Choroid plexus epithelial cell (primary cell): Measurements from ENCODE around the gene OCA2.

Experiments
- DNase-seq: peaks from one replicate; pipeline ENCODE4 v3.0.0-alpha.2; 2010; ENCODE audit warnings: low read depth
- H3K4me3 ChIP-seq: 2 replicates; pipeline ENCODE4 v1.5.1; 2011; ENCODE audit warnings: low read depth, mild to moderate bottlenecking, control low read depth, low read length, moderate library complexity
- CTCF ChIP-seq: conservative IDR thresholded peaks from 2 replicates; pipeline ENCODE4 v1.5.1; 2011; ENCODE audit warnings: low read depth, mild to moderate bottlenecking, control low read depth, inconsistent platforms, low read length, moderate library complexity

Gene OCA2

GRCh38 chr15:27798807-27799206 is 300.3 kb downstream of the OCA2 start:
- TF ChIP-seq CTCF, result no peak

GRCh38 chr15:27797765-27798164 is 301.4 kb downstream of the OCA2 start:
- H3K4me3 ChIP-seq, result no peak overlapping the region
- no peak for DNase-seq
- no peak for TF ChIP-seq CTCF

More at GRCh38 chr15:27798807-27799206, 300.3 kb downstream of the OCA2 start:
- no peak overlapping the region for H3K4me3 ChIP-seq
- no peak for DNase-seq

GRCh38 chr15:27796405-27797320 is 302.5 kb downstream of the OCA2 start:
- H3K4me3 ChIP-seq, result no peak overlapping the region
- TF ChIP-seq CTCF, result no peak
- no peak for DNase-seq

GRCh38 chr15:27792756-27793264 is 306.3 kb downstream of the OCA2 start:
- TF ChIP-seq CTCF, result no peak
- DNase-seq, result no peak

DNA sequence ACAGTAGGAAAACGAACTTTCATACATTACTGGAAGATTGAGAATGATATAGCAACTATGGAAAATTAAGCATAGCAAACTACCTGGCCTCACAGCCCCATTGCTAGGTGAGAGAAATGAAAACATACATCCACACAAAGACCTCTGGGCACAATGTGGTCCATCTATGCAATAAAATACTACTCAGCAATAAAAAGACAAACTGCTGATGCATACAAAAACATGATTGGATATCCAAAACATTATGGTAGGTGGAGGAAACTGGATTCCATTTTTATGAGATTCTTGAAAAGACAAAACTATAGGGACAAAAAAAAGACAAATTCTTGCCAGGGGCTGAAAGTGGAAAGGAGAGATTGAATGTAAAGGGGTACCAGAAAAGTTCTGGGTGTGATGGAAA is 308.8 kb downstream of the OCA2 start:
- TF ChIP-seq CTCF, result no peak
- DNase-seq, result no peak
- no peak overlapping the region for H3K4me3 ChIP-seq

More at GRCh38 chr15:27792756-27793264, 306.3 kb downstream of the OCA2 start:
- no peak overlapping the region for H3K4me3 ChIP-seq

GRCh38 chr15:27787931-27788330 is 311.2 kb downstream of the OCA2 start:
- DNase-seq, result no peak
- TF ChIP-seq CTCF, result no peak
- no peak overlapping the region for H3K4me3 ChIP-seq
